Esophagus muscularis mucosa (tissue), 3 donors: ENCODE measurements around the gene CXCR2.

Experiments
- POLR2A ChIP-seq: fragments of 450-650 bp; IDR thresholded peaks from one replicate; pipeline ENCODE4 v1.6.1; 2017; ENCODE audit warnings: antibody characterized with exemption, moderate library complexity, mild to moderate bottlenecking, low read depth
- TF ChIP-seq, protein P1 (sequence below), 3 experiments: fragments of 200-600 bp in 2 of 3; fragments of 450-650 bp in 1 of 3; sonication (generic) in 2 of 3; IDR thresholded peaks; one replicate each; pipeline ENCODE4 v1.5.1; 2017 to 2019; ENCODE audit warnings: antibody characterized with exemption in 3 of 3, mild to moderate bottlenecking in 2 of 3, moderate library complexity in 1 of 3

- TF ChIP-seq, protein P1, sequence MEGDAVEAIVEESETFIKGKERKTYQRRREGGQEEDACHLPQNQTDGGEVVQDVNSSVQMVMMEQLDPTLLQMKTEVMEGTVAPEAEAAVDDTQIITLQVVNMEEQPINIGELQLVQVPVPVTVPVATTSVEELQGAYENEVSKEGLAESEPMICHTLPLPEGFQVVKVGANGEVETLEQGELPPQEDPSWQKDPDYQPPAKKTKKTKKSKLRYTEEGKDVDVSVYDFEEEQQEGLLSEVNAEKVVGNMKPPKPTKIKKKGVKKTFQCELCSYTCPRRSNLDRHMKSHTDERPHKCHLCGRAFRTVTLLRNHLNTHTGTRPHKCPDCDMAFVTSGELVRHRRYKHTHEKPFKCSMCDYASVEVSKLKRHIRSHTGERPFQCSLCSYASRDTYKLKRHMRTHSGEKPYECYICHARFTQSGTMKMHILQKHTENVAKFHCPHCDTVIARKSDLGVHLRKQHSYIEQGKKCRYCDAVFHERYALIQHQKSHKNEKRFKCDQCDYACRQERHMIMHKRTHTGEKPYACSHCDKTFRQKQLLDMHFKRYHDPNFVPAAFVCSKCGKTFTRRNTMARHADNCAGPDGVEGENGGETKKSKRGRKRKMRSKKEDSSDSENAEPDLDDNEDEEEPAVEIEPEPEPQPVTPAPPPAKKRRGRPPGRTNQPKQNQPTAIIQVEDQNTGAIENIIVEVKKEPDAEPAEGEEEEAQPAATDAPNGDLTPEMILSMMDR (IDR thresholded peaks at IDR 0.05) = no peak
- no peak for TF ChIP-seq POLR2A
Observed at GRCh38 chr2:218125626-218126080, at the start of gene CXCR2.
